ENCODE data around the gene UTS2B.

DNA sequence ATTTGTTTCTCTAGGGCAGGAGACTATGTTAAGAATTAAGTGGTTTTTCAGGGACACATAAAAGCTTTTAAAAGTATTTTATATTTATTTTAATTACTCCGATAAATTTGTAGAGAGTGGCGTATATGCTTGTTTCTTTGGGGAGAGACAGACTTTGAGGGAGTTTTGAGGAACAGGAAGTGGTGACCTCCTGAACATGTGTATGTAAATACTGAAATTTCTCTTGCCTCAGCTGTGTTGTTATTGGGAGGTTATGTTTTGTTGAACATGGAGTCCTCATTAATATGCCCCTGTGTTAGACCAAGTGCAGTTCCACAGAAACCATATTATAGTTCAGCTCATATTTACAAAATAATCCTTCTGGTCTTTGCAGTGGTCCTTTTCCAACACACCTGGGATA is 41.8 kb upstream of the UTS2B start:
- TF ChIP-seq NFRKB (IDR thresholded peaks at IDR 0.05) (no peak), LEF1 (IDR thresholded peaks at IDR 0.05; ENCODE audit: borderline replicate concordance) (no peak), FOXM1 (IDR thresholded peaks at IDR 0.05; ENCODE audit: borderline replicate concordance) (no peak)
